HG03457 (cell line): ENCODE data around the gene SEC22A.
"Not testable (repeated sequence)": the region's sequence is repeated elsewhere in the genome, so short reads cannot be mapped to it uniquely, and the experiment has no call there.

ENCODE experiments used
- ATAC-seq: cut with Tn5 transposase; IDR thresholded peaks from one replicate; pipeline ENCODE4 v1.9.1; 2021; ENCODE audit warnings: moderate number of reproducible peaks; ENCODE audit not compliant: unreplicated experiment

Gene SEC22A

DNA sequence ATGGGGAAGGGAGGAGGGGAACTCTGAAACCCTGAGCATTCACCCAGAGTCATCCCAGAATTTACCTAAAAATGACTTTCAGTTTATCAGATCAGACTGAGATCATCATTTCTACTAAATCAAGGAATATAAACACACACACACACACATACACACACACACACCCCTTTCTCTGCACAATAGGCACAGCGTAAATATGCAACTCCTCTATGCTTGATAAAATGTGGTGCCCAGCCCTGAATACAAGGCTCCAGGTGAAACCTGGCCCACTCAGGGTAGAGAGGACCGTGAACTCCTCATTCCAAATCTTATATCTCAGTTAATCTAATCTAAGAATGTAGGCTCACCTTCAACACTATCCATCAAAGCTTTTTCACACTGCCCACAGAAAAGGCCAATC, 31.8 kb upstream of the SEC22A start:
- no peak for ATAC-seq

GRCh38 chr3:123180791-123181190, 21.0 kb upstream of the SEC22A start:
- ATAC-seq: no peak

GRCh38 chr3:123186695-123187094, 15.0 kb upstream of the SEC22A start:
- ATAC-seq: no peak

DNA sequence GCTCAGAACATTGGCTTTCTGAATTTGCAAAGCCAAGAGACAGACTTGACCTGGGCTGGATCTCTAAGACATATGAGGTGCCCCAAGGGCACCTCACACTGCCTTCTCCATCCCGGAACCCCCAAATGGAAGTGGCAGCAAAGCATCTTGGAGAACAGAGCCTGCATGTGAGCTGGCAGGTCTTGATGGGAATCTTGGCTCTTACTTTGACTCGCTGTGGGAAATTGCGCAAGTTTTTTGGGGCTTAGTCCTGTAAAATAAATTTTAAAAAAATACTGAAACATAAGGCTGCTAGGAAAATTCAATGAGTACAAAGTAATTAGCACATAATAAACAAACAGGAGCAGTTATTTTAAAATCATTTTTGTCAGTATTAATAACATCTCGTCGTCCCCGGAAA, 13.7 kb upstream of the SEC22A start:
- no peak for ATAC-seq

GRCh38 chr3:123193448-123194101, 8.2 kb upstream of the SEC22A start:
- ATAC-seq: no peak

DNA sequence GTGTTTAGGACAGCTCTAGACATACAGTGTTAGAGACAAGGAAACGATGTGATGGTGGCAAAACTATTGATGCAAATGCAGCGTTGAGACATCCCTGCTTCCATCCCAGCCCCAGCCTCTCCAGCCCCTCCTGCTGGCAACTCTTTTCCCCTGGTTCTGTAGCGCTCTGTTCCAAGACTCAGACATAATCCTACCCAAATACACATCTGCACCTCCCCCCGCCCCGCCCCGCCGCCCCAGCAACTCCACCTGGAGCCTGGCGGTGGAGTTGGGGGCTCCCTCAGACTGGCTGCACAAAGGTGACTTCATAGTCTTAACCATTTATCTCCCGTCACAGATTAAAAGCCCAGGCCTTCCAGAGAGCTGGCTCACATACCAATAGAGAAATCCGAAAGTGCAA, 7.2 kb upstream of the SEC22A start:
- ATAC-seq: no peak

- ATAC-seq: no peak
These were observed 3.4 kb upstream of the SEC22A start for GRCh38 chr3:123198372-123198771.

- no peak for ATAC-seq
These were observed 553 bp upstream of the SEC22A start for GRCh38 chr3:123201223-123201556.

- ATAC-seq: no peak
These were observed 708 bp downstream of the SEC22A start for GRCh38 chr3:123202451-123202850.

DNA sequence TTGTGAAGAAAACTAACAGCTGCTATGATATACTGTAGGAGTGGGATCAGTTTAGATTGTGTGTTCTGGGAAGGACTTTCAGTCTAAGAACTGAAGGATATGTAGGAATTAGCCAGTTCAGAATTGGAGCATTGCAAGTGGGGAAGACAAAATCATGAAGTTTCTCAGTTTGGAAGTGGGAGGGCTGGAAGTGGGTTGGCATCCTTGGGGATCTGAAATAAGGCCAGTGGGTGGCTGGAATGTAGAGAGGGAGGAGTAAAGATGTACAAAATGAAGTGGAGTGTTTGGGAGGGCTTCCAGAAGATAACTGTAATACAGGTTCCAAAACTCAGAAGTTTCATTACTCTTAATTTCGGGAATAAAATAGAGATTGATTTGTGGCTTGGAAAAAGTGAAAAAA, 17.2 kb downstream of the SEC22A start:
- ATAC-seq: no peak

- ATAC-seq: not testable (repeated sequence)
These were observed 19.6 kb downstream of the SEC22A start for GRCh38 chr3:123221369-123221768.

DNA sequence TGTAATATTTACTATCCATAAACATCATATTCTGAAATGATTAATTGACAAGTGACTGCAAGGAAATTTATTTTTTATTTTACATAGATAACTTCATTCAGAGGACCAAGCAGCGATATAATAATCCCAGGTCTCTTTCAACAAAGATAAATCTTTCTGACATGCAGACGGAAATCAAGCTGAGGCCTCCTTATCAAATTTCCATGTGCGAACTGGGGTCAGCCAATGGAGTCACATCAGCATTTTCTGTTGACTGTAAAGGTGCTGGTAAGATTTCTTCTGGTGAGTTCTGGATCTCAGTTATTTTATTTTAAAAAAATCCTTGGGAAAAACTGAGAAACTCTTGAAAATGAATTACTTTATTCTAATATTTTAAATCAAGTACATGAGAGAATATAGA, 23.3 kb downstream of the SEC22A start:
- no peak for ATAC-seq

- ATAC-seq: no peak
These were observed 24.8 kb downstream of the SEC22A start for GRCh38 chr3:123226549-123226948.

- ATAC-seq: no peak
These were observed 27.4 kb downstream of the SEC22A start for GRCh38 chr3:123229145-123229544.

GRCh38 chr3:123236902-123237301, 35.2 kb downstream of the SEC22A start:
- no peak for ATAC-seq

DNA sequence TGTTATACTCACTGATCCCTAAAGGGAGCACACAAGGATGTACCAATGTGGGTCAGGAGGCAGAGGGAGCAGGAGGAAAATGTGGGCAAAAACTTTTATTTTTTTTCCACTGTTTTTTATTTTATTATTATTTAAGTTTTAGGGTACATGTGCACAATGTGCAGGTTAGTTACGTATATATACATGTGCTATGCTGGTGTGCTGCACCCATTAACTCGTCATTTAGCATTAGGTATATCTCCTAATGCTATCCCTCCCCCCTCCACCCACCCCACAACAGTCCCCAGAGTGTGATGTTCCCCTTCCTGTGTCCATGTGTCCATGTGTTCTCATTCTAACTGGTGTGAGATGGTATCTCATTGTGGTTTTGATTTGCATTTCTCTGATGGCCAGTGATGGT, 37.4 kb downstream of the SEC22A start:
- ATAC-seq: not testable (repeated sequence)

GRCh38 chr3:123239756-123240155, 38.0 kb downstream of the SEC22A start:
- no peak for ATAC-seq

GRCh38 chr3:123244128-123244527, 42.4 kb downstream of the SEC22A start:
- no peak for ATAC-seq

GRCh38 chr3:123246866-123247265, 45.1 kb downstream of the SEC22A start:
- no peak for ATAC-seq

GRCh38 chr3:123256256-123256655, 54.5 kb downstream of the SEC22A start:
- ATAC-seq: no peak

- no peak for ATAC-seq
These were observed 56.6 kb downstream of the SEC22A start for GRCh38 chr3:123258359-123258758.

GRCh38 chr3:123258811-123259420, 57.2 kb downstream of the SEC22A start:
- ATAC-seq: no peak

DNA sequence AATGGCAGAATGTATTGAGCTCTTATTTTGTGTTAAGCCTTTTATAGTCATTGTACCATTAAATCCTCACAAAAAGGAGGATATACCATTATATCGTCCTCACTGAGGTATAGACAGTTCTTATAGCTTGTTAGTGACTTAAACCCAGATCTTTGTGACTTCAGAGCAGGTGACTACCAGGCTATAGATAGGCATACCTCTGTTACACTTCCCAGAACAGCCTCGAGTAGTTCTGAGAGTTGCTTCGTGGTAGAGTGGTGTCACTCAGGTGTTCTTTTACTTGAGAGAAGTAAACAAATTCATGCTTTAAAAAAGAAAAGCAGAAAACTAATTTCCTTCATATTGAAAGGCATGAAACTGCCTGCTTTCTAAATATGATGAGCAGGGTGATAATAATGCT, 59.9 kb downstream of the SEC22A start:
- no peak for ATAC-seq
